KOPT-K1 (cell line): ENCODE data around the gene CDK5.

ENCODE experiments used
- H3K27ac ChIP-seq: fragments of 200-600 bp; sonication (generic); 2 replicates; pipeline ENCODE4 v1.5.1; 2016; ENCODE audit warnings: antibody characterized with exemption, mild to moderate bottlenecking, low read depth, low read length; ENCODE audit not compliant: poor library complexity, severe bottlenecking
- H3K36me3 ChIP-seq: fragments of 200-600 bp; sonication (generic); 2 replicates; pipeline ENCODE4 v1.5.1; 2017; ENCODE audit warnings: antibody characterized with exemption, mild to moderate bottlenecking, low read length, moderate library complexity; ENCODE audit not compliant: insufficient read depth
- H3K9me3 ChIP-seq: fragments of 200-600 bp; sonication (generic); 2 replicates; pipeline ENCODE4 v1.5.1; 2017; ENCODE audit warnings: antibody characterized with exemption, low read length, mild to moderate bottlenecking; ENCODE audit not compliant: insufficient read depth, poor library complexity, severe bottlenecking

The CDK5 gene

GRCh38 chr7:151069841-151070573 lies 12.3 kb upstream of the CDK5 start:
- Histone ChIP-seq H3K27ac (no peak overlapping the region), H3K9me3 (no peaks in the 10 kb centered on the region), H3K36me3 (peaks cover 94% of the 10 kb centered on the region)

GRCh38 chr7:151068069-151068773 lies 10.5 kb upstream of the CDK5 start:
- H3K9me3 ChIP-seq: no peaks in the 10 kb centered on the region
- peaks cover 93% of the 10 kb centered on the region for H3K36me3 ChIP-seq
- no peak overlapping the region for H3K27ac ChIP-seq

- Histone ChIP-seq H3K9me3 (no peaks in the 10 kb centered on the region), H3K27ac (no peak overlapping the region), H3K36me3 (peaks cover 79% of the 10 kb centered on the region)
Observed at GRCh38 chr7:151066273-151066974, 8.7 kb upstream of the CDK5 start.

GRCh38 chr7:151065516-151065915 lies 7.8 kb upstream of the CDK5 start:
- Histone ChIP-seq H3K36me3 (peaks cover 70% of the 10 kb centered on the region), H3K27ac (no peak overlapping the region), H3K9me3 (no peaks in the 10 kb centered on the region)

DNA sequence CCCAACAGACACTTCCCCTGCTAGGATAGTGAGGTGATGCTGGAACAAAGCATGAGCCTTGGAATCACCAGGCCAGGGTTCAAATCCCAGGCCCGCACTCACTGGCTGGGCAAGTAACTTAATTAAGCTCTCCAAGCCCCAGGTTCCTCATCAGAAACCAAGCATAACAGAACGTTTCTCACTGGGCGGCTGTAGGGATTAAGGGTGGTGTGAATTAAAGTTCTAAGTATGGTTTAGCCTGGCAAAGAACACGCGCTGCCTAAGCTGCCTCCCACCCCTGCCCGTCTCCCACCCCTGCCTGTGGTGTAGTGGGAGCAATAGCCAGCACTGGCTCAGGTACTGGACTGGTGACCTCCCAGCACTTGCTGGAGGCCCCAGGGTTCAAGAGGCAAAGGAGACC lies 7.3 kb upstream of the CDK5 start:
- Histone ChIP-seq H3K9me3 (no peaks in the 10 kb centered on the region), H3K36me3 (peaks cover 65% of the 10 kb centered on the region), H3K27ac (no peak overlapping the region)

DNA sequence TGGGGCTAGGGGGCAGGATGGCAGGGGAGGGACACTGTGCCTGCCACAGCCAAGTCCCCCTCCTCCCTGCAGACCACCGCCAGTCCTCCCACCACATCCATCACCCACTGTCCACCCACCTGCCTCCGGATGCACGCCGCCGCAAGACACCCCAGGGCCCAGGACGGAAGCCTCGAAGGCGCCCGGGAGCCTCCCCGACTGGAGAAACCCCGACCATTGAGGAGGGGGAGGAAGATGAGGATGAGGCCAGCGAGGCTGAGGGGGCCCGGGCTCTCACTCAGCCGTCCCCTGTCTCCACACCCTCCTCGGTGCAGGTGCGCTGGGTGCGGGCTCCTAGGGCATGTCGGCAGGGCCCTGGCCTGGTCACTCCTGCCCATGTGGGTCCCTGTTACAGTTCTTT lies 6.8 kb upstream of the CDK5 start:
- Histone ChIP-seq H3K27ac (no peak overlapping the region), H3K36me3 (peaks cover 60% of the 10 kb centered on the region), H3K9me3 (no peaks in the 10 kb centered on the region)

DNA sequence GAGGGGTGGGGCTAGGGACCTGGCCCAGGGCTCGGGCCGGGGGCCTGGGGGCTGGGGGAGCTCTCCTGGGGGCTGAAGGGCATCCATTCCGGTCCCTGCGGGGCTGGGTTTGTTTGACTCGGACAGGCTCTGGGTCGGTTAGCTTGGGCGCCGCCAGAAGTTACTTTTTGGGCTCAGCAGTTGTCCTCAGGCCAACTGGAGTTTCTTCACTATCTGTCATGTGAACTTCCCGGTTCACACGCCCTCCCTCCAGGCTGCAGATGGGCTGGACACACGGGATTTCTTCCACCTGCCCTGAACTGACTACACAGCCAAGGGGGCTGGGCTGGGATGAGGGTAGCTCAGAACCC lies 5.5 kb upstream of the CDK5 start:
- Histone ChIP-seq H3K27ac (no peak overlapping the region), H3K9me3 (no peaks in the 10 kb centered on the region), H3K36me3 (peaks cover 47% of the 10 kb centered on the region)

DNA sequence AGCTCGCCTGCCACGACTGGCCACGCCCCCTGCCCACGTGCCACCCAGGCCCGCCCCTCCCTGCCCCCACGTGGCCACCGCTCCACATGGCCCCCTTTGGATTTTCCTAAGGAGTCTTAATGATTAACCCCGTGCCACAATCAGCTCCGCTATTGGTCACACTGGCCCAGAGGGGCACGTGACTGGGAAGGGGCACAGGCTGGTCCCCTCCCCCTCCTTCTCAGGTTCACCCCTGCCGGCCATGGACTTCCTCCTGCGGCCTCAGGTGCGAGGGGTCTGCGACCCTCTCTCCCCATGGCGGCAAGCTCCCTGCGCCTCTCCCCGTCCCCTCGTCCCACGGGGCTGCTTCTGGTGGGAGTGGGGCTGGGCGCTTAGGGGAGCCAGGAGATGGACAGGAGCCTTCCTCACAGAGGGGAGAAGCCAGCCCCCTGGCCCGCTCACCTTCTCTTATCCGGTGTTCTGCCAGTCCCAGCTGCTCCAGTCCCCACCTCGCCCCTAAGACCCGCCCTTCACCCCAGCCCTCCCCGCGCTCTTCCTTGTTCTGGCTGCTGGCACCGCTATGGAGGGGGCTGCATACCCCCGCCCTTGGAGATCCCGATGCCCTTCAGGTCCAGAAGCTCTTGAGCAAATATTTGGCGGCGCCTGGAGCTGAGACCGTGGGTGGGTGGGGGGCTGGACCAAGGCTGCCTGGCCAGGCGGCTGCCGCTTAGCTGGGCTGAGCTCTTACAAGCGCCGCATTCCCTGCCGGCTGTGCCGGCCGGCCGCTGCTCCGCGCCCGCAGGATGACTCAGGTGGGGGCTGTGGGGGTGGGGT lies 4.9 kb upstream of the CDK5 start:
- peaks cover 41% of the 10 kb centered on the region for H3K36me3 ChIP-seq
- H3K27ac ChIP-seq: no peak overlapping the region
- H3K9me3 ChIP-seq: no peaks in the 10 kb centered on the region

- peaks cover 36% of the 10 kb centered on the region for H3K36me3 ChIP-seq
- no peak overlapping the region for H3K27ac ChIP-seq
- H3K9me3 ChIP-seq: no peaks in the 10 kb centered on the region
Observed at GRCh38 chr7:151062111-151062398, 4.4 kb upstream of the CDK5 start.

GRCh38 chr7:151061213-151062110 lies 3.8 kb upstream of the CDK5 start:
- no peak overlapping the region for H3K27ac ChIP-seq
- peaks cover 30% of the 10 kb centered on the region for H3K36me3 ChIP-seq
- H3K9me3 ChIP-seq: no peaks in the 10 kb centered on the region

DNA sequence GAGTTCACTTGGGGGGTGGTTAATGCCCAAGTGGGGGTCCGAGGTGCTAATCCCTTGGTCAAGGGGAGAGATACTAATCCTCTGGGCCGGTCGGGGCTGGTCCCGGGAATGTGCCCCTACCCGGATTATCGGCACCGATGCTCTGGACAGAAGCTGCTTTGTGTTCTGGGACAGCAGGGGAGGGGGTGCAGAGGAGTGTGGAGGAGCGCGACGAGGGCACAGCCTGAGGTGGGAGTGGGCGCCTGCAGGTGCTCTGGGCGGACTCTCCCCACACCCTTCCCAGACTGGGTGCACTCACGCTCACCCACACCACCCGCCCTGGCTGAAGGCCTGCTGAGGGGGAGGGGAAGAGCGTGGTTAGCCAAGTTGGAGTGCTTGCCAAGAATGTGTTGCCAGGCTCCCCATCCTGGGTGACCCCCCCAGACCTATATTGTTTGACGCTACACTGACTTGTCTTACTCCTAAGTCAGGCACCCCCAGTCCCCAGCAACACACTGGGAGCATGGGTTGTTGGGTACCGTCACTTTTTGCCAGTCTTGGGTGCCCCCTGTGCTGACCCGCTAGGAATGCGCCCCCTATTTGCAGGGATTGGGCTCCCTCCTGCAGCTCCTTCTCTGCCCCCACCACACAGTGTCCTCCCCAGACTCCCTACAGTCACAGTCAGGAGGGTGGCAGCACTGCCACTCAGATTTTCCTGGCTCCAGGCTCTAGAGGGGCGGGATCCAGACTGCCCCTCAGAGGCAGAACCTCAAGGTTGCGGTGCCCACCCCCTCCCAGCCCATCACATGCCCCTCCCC lies 2.9 kb upstream of the CDK5 start:
- peak overlapping the region; percentile 67 for H3K27ac ChIP-seq

GRCh38 chr7:151060113-151060415 lies 2.4 kb upstream of the CDK5 start:
- Histone ChIP-seq H3K27ac (peak overlapping the region; percentile 67), H3K36me3 (peaks cover 16% of the 10 kb centered on the region), H3K9me3 (no peaks in the 10 kb centered on the region)

More for the DNA sequence above, 2.9 kb upstream of the CDK5 start:
- no peaks in the 10 kb centered on the region for H3K9me3 ChIP-seq
- H3K36me3 ChIP-seq: peaks cover 21% of the 10 kb centered on the region

GRCh38 chr7:151059367-151060112 lies 1.8 kb upstream of the CDK5 start, which contains the start of gene SLC4A2:
Gene SLC4A2, plus strand, starts transcription at chr7:151059589. Its CDS starts 2,399 bp downstream, at chr7:151061988.
- Histone ChIP-seq H3K27ac (peak within 1 kb of the TSS; percentile 67), H3K9me3 (no peaks in the 10 kb centered on the region), H3K36me3 (peaks cover 11% of the 10 kb centered on the region)
